ENCODE measurements around the gene DENND2D.

Gene DENND2D

DNA sequence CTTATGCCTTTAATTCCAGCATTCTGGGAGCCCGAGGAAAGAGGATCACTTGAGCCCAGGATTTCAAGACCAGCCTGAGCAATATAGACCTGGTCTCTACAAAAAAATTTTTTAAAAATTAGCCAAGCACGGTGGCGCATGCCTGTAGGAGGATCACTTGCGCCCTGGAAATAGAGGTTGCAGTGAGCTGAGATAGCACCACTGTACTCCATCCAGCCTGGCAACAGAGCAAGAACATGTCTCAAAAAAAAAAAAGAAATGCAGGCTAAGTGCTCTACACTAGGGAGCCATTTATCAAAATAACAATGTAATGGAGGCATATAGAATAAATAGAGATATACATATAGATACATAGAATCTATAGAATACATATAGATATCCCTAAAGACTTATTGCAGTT, 37.1 kb downstream of the DENND2D start:
- TF ChIP-seq ZFP3 (CRISPR knock-in tag; IDR thresholded peaks at IDR 0.05) (no peak), TOX (CRISPR knock-in tag; IDR thresholded peaks at IDR 0.05; ENCODE audit: borderline replicate concordance) (no peak), ZFP30 (CRISPR knock-in tag; IDR thresholded peaks at IDR 0.05) (no peak), SNAI2 (CRISPR knock-in tag; IDR thresholded peaks at IDR 0.05) (no peak), CSDC2 (CRISPR knock-in tag; IDR thresholded peaks at IDR 0.05) (no peak), ZNF8 (CRISPR knock-in tag; IDR thresholded peaks at IDR 0.05) (no peak), ZNF70 (CRISPR knock-in tag; IDR thresholded peaks at IDR 0.05) (no peak), TCF4 (CRISPR knock-in tag; IDR thresholded peaks at IDR 0.05; ENCODE audit: borderline replicate concordance) (no peak), ISL1 (CRISPR knock-in tag; IDR thresholded peaks at IDR 0.05) (no peak), PPARA (CRISPR knock-in tag; IDR thresholded peaks at IDR 0.05; ENCODE audit: borderline replicate concordance) (no peak)
- TF ChIP-seq, protein P1, sequence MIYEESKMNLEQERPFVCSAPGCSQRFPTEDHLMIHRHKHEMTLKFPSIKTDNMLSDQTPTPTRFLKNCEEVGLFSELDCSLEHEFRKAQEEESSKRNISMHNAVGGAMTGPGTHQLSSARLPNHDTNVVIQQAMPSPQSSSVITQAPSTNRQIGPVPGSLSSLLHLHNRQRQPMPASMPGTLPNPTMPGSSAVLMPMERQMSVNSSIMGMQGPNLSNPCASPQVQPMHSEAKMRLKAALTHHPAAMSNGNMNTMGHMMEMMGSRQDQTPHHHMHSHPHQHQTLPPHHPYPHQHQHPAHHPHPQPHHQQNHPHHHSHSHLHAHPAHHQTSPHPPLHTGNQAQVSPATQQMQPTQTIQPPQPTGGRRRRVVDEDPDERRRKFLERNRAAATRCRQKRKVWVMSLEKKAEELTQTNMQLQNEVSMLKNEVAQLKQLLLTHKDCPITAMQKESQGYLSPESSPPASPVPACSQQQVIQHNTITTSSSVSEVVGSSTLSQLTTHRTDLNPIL (CRISPR knock-in tag; IDR thresholded peaks at IDR 0.05; ENCODE audit: low read depth) = no peak
- TF ChIP-seq, protein P2, sequence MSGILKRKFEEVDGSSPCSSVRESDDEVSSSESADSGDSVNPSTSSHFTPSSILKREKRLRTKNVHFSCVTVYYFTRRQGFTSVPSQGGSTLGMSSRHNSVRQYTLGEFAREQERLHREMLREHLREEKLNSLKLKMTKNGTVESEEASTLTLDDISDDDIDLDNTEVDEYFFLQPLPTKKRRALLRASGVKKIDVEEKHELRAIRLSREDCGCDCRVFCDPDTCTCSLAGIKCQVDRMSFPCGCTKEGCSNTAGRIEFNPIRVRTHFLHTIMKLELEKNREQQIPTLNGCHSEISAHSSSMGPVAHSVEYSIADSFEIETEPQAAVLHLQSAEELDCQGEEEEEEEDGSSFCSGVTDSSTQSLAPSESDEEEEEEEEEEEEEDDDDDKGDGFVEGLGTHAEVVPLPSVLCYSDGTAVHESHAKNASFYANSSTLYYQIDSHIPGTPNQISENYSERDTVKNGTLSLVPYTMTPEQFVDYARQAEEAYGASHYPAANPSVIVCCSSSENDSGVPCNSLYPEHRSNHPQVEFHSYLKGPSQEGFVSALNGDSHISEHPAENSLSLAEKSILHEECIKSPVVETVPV (CRISPR knock-in tag; IDR thresholded peaks at IDR 0.05) = no peak
- TF ChIP-seq, protein P3, sequence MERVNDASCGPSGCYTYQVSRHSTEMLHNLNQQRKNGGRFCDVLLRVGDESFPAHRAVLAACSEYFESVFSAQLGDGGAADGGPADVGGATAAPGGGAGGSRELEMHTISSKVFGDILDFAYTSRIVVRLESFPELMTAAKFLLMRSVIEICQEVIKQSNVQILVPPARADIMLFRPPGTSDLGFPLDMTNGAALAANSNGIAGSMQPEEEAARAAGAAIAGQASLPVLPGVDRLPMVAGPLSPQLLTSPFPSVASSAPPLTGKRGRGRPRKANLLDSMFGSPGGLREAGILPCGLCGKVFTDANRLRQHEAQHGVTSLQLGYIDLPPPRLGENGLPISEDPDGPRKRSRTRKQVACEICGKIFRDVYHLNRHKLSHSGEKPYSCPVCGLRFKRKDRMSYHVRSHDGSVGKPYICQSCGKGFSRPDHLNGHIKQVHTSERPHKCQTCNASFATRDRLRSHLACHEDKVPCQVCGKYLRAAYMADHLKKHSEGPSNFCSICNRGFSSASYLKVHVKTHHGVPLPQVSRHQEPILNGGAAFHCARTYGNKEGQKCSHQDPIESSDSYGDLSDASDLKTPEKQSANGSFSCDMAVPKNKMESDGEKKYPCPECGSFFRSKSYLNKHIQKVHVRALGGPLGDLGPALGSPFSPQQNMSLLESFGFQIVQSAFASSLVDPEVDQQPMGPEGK (CRISPR knock-in tag; IDR thresholded peaks at IDR 0.05; ENCODE audit: borderline replicate concordance) = no peak
- TF ChIP-seq, protein P4, sequence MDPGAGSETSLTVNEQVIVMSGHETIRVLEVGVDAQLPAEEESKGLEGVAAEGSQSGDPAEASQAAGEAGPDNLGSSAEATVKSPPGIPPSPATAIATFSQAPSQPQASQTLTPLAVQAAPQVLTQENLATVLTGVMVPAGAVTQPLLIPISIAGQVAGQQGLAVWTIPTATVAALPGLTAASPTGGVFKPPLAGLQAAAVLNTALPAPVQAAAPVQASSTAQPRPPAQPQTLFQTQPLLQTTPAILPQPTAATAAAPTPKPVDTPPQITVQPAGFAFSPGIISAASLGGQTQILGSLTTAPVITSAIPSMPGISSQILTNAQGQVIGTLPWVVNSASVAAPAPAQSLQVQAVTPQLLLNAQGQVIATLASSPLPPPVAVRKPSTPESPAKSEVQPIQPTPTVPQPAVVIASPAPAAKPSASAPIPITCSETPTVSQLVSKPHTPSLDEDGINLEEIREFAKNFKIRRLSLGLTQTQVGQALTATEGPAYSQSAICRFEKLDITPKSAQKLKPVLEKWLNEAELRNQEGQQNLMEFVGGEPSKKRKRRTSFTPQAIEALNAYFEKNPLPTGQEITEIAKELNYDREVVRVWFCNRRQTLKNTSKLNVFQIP (CRISPR knock-in tag; IDR thresholded peaks at IDR 0.05; ENCODE audit: borderline replicate concordance, low read depth) = no peak
- no peak for ATAC-seq

DNA sequence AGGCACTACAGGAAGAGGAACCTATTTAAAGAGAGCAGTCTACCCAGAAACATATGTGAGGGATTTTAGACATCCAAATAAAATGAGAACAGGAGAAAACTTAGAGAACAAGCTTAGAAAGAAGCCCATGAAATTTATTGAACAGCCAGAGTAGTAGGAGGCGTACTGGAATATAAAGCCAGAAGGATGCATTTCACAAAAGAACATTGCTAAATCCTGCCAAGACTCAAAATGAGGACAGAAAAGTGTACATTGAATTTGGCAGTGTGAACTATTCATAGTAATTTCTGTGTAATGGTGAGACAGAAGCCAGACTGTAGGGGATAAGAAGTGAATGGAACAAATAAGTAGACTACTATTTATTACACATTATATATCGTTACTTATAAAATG, 38.0 kb downstream of the DENND2D start:
- TF ChIP-seq CSDC2 (CRISPR knock-in tag; IDR thresholded peaks at IDR 0.05) = no peak
- ATAC-seq = no peak

GRCh38 chr1:111161843-111162487, 38.5 kb downstream of the DENND2D start:
- TF ChIP-seq ZNF565 (CRISPR knock-in tag; conservative IDR thresholded peaks at IDR 0.05; ENCODE audit: low read depth) = no peak
- TF ChIP-seq CSDC2 (CRISPR knock-in tag; IDR thresholded peaks at IDR 0.05) = no peak
- TF ChIP-seq ESRRG (CRISPR knock-in tag; IDR thresholded peaks at IDR 0.05) = no peak
- 0 out of 2 replicates have a peak, but pooled peaks have one; percentile 30 for TF ChIP-seq TCF4 (CRISPR knock-in tag; IDR thresholded peaks at IDR 0.05; ENCODE audit: borderline replicate concordance)
- TF ChIP-seq, protein P4 (CRISPR knock-in tag; IDR thresholded peaks at IDR 0.05; ENCODE audit: borderline replicate concordance, low read depth) = no peak
- TF ChIP-seq, protein P2 (CRISPR knock-in tag; IDR thresholded peaks at IDR 0.05) = no peak
- TF ChIP-seq, protein P1 (CRISPR knock-in tag; IDR thresholded peaks at IDR 0.05; ENCODE audit: low read depth) = no peak
- TF ChIP-seq TSHZ2 (CRISPR knock-in tag; IDR thresholded peaks at IDR 0.05) = peak; percentile 37; the same call in 1 of the 2 replicates
- ATAC-seq = peak; percentile 31; the same call in 1 of the 3 replicates
